Endothelial cell of hepatic sinusoid (primary cell): ENCODE results near the gene DLD.
"Not testable (repeated sequence)": the region's sequence is repeated elsewhere in the genome, so short reads cannot be mapped to it uniquely, and the experiment has no call there.

ENCODE experiments used
- in situ Hi-C: cut with HindIII; loops from 2 replicates; pipeline ENCODE4 v1.10.0; 2017; ENCODE audit warnings: low sequenced_read_pairs

The DLD gene

GRCh38 chr7:107940951-107941350, 50.0 kb downstream of the DLD start:
- in situ Hi-C loops: no loop called here

- in situ Hi-C loops: no loop called here
Measured at GRCh38 chr7:107943018-107943417, 52.0 kb downstream of the DLD start.

GRCh38 chr7:107944411-107945169, 53.6 kb downstream of the DLD start:
- in situ Hi-C loops: no loop called here

DNA sequence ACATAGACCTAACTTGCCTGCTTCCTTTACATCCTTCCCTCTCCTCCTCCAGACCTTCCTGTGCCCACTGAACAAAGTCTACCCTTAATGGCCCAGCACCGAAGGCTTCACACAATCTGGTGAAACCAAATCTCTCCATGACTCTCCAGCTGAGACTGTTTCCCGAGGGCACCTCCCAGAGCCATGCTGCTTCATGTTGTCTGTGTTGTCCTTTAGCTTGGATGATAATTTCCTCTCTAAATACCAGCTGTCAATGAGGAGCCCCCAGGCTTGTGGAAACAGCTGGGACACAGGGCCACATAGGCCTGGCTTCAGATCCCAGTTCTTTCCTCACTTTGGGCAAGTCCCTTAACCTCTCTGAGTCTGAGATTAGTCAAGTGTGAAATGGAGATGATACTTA, 54.3 kb downstream of the DLD start:
- in situ Hi-C loops: no loop called here

GRCh38 chr7:107946451-107946850, 55.5 kb downstream of the DLD start:
- in situ Hi-C loops: no loop called here

DNA sequence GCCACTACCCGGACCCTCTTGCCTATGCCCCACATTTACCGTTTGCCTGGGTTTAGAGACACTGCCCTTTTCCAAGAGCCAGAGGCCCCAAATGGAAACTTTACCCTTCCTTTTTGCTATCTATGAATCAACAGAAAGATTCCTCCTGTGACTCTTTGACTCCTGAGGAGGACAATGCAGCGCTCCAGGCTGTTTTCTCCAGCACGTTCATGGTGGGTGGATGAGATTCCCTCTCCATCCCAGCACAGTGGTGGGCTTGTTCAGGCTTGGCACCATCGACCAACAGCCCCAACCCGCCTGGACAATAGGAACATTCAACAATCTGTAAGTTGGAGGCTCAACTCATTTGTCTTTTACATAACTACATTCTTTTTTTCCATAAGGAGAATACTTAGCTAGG, 55.9 kb downstream of the DLD start:
- in situ Hi-C loops: no loop called here

- in situ Hi-C loops: no loop called here
Measured at GRCh38 chr7:107948645-107949442, 57.9 kb downstream of the DLD start.

GRCh38 chr7:107949443-107949935, 58.5 kb downstream of the DLD start:
- in situ Hi-C loops: no loop called here

DNA sequence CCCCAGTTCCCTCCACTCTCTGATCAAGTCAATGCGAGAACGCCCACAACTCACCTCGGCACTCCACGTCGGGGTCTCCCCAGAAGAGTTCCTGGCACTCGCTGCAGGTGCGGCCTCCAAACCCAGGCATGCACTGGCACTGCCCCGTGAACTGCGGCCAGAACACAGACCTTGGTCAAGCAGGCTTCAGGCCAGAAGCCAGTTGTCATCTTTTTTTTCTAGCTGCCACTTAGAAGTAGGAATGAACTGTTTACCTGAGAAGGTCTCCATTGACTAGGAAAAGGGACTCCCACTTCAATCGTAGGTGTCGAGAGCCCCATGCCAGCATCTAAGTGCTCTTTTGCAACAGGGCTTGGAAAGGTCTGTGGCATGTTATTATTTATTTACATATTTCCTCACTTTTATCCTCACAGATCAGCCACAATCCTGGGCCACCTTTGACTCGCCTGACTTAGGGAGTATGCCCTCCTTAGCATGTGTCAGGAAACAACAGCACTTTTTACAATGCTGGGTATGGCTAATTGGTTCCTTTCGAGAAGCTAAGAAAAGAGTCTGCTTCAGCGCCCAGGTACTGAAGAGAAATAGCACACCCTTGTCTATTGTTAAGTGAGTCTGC, 60.3 kb downstream of the DLD start:
- in situ Hi-C loops: no loop called here

DNA sequence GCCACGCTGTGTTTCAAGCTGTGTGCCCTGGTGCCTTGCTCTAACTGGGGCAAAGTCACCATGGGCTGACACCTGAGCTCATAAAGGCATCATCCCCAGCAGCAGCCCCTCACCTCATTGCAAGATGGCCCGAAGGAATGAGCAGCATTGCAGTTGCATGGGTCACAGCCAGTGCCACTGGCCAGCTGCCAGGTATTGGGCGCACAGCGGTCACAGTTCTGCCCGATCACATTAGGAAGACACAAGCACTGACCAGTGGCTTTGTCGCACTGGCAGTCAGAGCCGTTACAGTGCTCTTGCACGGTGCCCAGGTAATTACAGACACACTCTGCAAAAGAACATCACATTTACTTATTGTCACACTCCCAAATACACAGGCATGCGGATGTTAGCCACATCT, 60.9 kb downstream of the DLD start:
- in situ Hi-C loops: no loop called here

DNA sequence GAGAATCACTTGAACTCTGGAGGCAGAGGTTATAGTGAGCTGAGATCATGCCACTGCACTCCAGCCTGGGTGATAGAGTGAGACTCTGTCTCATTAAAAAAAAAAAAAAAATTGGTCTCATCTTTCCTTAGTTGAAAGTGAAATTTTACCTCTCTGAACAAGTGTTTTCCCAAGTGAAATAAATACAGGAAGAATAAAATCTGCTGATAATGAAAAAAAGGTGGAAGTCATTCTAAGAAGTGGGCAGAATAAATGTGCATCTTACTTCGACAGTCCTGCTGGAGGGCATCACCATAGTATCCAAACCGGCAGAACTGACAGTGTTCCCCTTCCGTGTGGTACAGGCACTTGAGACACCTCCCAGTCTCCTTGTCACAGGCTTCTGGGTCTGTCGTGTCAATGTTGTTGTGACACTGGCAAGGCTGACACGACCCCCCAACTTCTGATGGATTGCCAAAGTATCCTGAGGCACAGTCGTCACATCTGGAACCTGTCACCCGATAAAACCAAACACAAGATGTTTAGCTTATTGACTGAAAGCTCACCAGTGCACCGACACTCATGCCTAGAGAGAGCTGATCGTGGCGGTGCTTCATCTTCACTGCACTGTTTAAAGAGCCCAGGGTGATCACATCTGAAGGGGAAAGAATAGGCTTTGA, 62.4 kb downstream of the DLD start:
- in situ Hi-C loops: no loop called here

- in situ Hi-C loops: no loop called here
Measured at GRCh38 chr7:107953924-107954303, 62.9 kb downstream of the DLD start.

DNA sequence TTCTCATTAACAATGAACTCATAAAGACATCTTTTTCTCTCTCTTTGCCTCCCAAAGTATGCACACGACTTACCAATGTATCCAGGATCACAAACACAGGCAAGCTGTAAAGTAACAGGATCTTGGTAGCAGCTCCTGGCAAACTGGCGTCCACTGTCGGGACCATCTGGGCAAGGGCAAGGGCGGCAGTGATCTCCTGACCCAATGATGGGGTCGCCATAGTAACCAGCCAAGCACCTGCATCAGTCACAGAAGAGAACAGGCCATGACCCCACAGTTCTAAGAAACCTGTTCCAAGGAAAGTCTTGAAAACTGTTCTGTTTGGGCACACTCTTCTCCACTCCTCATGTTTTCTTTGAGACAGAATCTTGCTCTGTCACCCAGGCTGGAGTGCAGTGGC, 64.4 kb downstream of the DLD start:
- in situ Hi-C loops: no loop called here

DNA sequence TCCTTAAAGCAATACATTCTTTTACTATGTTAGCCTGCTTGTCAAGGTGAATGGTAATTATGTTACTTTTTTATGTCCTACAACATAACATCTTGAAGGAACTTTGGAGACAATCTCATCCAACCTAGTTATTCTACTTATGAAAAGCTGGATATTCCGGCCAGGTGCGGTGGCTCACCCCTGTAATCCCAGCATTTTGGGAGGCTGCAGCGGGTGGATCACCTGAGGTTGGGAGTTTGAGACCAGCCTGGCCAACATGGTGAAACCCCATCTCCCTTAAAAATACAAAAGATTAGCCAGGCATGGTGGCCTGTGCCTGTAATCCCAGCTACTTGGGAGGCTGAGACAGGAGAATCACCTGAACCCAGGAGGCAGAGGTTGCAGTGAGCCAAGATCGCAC, 66.0 kb downstream of the DLD start:
- in situ Hi-C loops: not testable (repeated sequence)

- in situ Hi-C loops: no loop called here
Measured at GRCh38 chr7:107957436-107957835, 66.5 kb downstream of the DLD start.

- in situ Hi-C loops: no loop called here
Measured at GRCh38 chr7:107958764-107959526, 68.0 kb downstream of the DLD start.

- in situ Hi-C loops: no loop called here
Measured at GRCh38 chr7:107959527-107959898, 68.5 kb downstream of the DLD start.

- in situ Hi-C loops: no loop called here
Measured at GRCh38 chr7:107960272-107960671, 69.3 kb downstream of the DLD start.

- in situ Hi-C loops: no loop called here
Measured at GRCh38 chr7:107961405-107961804, 70.4 kb downstream of the DLD start.

DNA sequence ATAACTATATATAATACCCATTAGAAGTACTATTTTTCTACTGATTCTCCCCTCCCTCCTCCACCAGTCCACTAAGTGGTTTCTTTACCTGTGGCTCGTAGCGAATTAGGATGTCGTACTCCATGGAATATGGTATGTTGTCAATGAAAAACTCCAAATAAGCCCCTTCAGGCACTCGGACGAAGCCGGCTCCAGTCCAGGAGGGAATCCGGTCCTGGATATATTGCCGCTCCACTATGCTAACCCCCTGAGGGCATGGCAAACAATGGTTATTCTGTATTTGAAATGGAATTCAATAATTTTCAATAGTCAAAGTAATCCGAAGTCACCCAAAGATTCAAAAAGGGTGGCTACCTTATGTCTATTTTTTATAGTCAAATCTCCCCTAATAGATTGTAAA, 71.8 kb downstream of the DLD start:
- in situ Hi-C loops: no loop called here

DNA sequence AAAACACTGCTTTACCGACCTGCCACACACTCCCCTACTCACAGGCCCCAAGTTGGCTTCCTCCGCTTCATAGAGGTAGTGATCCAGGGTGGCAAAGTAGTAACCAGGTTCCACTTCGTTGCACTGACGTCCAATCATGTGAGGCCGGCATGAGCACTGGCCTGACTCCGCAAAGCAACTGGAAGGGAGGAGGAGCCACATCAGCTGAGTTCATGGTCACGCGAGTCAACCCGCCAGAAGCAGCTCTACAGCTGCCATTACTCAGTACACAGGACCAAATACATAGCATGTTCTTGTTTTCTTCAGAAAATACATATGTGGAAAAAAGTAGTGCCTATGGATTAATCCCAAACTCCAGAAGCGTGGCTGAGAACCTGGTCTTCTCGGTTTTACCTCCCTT, 73.5 kb downstream of the DLD start:
- in situ Hi-C loops: no loop called here
